ENCODE data around the gene DPYSL3.

Gene DPYSL3

GRCh38 chr5:147472664-147473475, 37.0 kb downstream of the DPYSL3 start:
- no peak for DNase-seq (ENCODE audit: low read depth)

GRCh38 chr5:147467973-147468508, 41.8 kb downstream of the DPYSL3 start:
- DNase-seq (ENCODE audit: low read depth) = no peak

- DNase-seq (ENCODE audit: low read depth) = no peak
Measured at GRCh38 chr5:147466360-147466980, 43.4 kb downstream of the DPYSL3 start.

GRCh38 chr5:147465747-147466146, 44.1 kb downstream of the DPYSL3 start:
- no peak for DNase-seq (ENCODE audit: low read depth)

GRCh38 chr5:147464211-147464610, 45.7 kb downstream of the DPYSL3 start:
- DNase-seq (ENCODE audit: low read depth) = no peak

- DNase-seq (ENCODE audit: low read depth) = no peak
Measured at GRCh38 chr5:147461915-147462314, 48.0 kb downstream of the DPYSL3 start.

GRCh38 chr5:147460380-147460779, 49.5 kb downstream of the DPYSL3 start:
- no peak for DNase-seq (ENCODE audit: low read depth)

- no peak for DNase-seq (ENCODE audit: low read depth)
Measured at GRCh38 chr5:147458581-147458980, 51.3 kb downstream of the DPYSL3 start.

- no peak for DNase-seq (ENCODE audit: low read depth)
Measured at GRCh38 chr5:147455822-147456450, 53.9 kb downstream of the DPYSL3 start.

- DNase-seq (ENCODE audit: low read depth) = no peak
Measured at GRCh38 chr5:147454996-147455677, 54.7 kb downstream of the DPYSL3 start.

- DNase-seq (ENCODE audit: low read depth) = peak; percentile 77
Measured at GRCh38 chr5:147453875-147454814, 55.7 kb downstream of the DPYSL3 start.

- DNase-seq (ENCODE audit: low read depth) = no peak
Measured at GRCh38 chr5:147452165-147452811, 57.6 kb downstream of the DPYSL3 start.

- no peak for DNase-seq (ENCODE audit: low read depth)
Measured at GRCh38 chr5:147451193-147451592, 58.7 kb downstream of the DPYSL3 start.

GRCh38 chr5:147450606-147451005, 59.3 kb downstream of the DPYSL3 start:
- no peak for DNase-seq (ENCODE audit: low read depth)

- DNase-seq (ENCODE audit: low read depth) = no peak
Measured at GRCh38 chr5:147448766-147449165, 61.1 kb downstream of the DPYSL3 start.

GRCh38 chr5:147446523-147446922, 63.3 kb downstream of the DPYSL3 start:
- no peak for DNase-seq (ENCODE audit: low read depth)

- DNase-seq (ENCODE audit: low read depth) = no peak
Measured at GRCh38 chr5:147445917-147446316, 64.0 kb downstream of the DPYSL3 start.

GRCh38 chr5:147445090-147445489, 64.8 kb downstream of the DPYSL3 start:
- DNase-seq (ENCODE audit: low read depth) = no peak

- DNase-seq (ENCODE audit: low read depth) = no peak
Measured at GRCh38 chr5:147442224-147442623, 67.6 kb downstream of the DPYSL3 start.

- DNase-seq (ENCODE audit: low read depth) = no peak
Measured at GRCh38 chr5:147441191-147441695, 68.6 kb downstream of the DPYSL3 start.
